RWPE2 (cell line): ENCODE data around the gene EVL.
A peak's percentile ranks its signal among the peaks of the same experiment; 100 is the strongest.

Experiments used
- ATAC-seq: fragments of 200-7000 bp; cut with Tn5 transposase; 3 replicates; pipeline ENCODE4 v1.9.1; 2021; ENCODE audit warnings: low read depth
- DNase-seq: peaks from one replicate; pipeline ENCODE4 v3.0.0-alpha.2; 2020; ENCODE audit warnings: low spot score
- H3K27ac ChIP-seq: fragments of 450-650 bp; 2 replicates; pipeline ENCODE4 v1.5.1; 2017; ENCODE audit warnings: mild to moderate bottlenecking; ENCODE audit not compliant: poor library complexity, severe bottlenecking
- H3K27me3 ChIP-seq: fragments of 250-450 bp; sonication (Bioruptor Pico); 2 replicates; pipeline ENCODE4 v1.5.1; 2021; ENCODE audit warnings: mild to moderate bottlenecking, moderate library complexity; ENCODE audit not compliant: insufficient read depth, poor library complexity, severe bottlenecking
- H3K36me3 ChIP-seq: fragments of 250-450 bp; sonication (Bioruptor Pico); 2 replicates; pipeline ENCODE4 v1.5.1; 2020; ENCODE audit warnings: low read depth, mild to moderate bottlenecking, moderate library complexity
- H3K4me1 ChIP-seq: fragments of 250-450 bp; sonication (Bioruptor Pico); 2 replicates; pipeline ENCODE4 v1.5.1; 2021; ENCODE audit warnings: mild to moderate bottlenecking, moderate library complexity; ENCODE audit not compliant: insufficient read depth, poor library complexity, severe bottlenecking
- H3K4me3 ChIP-seq: fragments of 250-450 bp; sonication (Bioruptor Pico); 2 replicates; pipeline ENCODE4 v1.5.1; 2021; ENCODE audit warnings: mild to moderate bottlenecking, moderate library complexity; ENCODE audit not compliant: severe bottlenecking
- H3K9me3 ChIP-seq: fragments of 250-450 bp; sonication (Bioruptor Pico); 2 replicates; pipeline ENCODE4 v1.5.1; 2021; ENCODE audit warnings: mild to moderate bottlenecking, moderate library complexity; ENCODE audit not compliant: severe bottlenecking
- CTCF ChIP-seq: fragments of 450-650 bp; IDR thresholded peaks from one replicate; pipeline ENCODE4 v1.5.1; 2017; ENCODE audit warnings: mild to moderate bottlenecking, moderate library complexity; ENCODE audit not compliant: poor library complexity, severe bottlenecking

Gene EVL

GRCh38 chr14:100047600-100047999, 17.6 kb upstream of the EVL start:
- Histone ChIP-seq H3K9me3 (no peaks in the 10 kb centered on the region), H3K4me1 (peaks cover 3% of the 10 kb centered on the region), H3K27ac (no peak overlapping the region), H3K27me3 (no peaks in the 10 kb centered on the region), H3K36me3 (no peaks in the 10 kb centered on the region), H3K4me3 (no peak overlapping the region)
- DNase-seq = no peak
- ATAC-seq = no peak
- no peak for TF ChIP-seq CTCF

- H3K4me1 ChIP-seq = peaks cover 3% of the 10 kb centered on the region
- H3K27ac ChIP-seq = peak overlapping the region; percentile 1
- DNase-seq (no peak), ATAC-seq (no peak)
- H3K4me3 ChIP-seq = no peak overlapping the region
- no peaks in the 10 kb centered on the region for H3K27me3 ChIP-seq
- no peaks in the 10 kb centered on the region for H3K36me3 ChIP-seq
- H3K9me3 ChIP-seq = no peaks in the 10 kb centered on the region
- TF ChIP-seq CTCF = no peak
Measured at GRCh38 chr14:100048786-100049185, 16.4 kb upstream of the EVL start.

- TF ChIP-seq CTCF = no peak
- no peak overlapping the region for H3K4me3 ChIP-seq
- H3K4me1 ChIP-seq = peaks cover 3% of the 10 kb centered on the region
- no peaks in the 10 kb centered on the region for H3K9me3 ChIP-seq
- DNase-seq (no peak), ATAC-seq (peak; percentile 48; the same call in 2 of the 3 replicates)
- no peaks in the 10 kb centered on the region for H3K36me3 ChIP-seq
- H3K27ac ChIP-seq = peak overlapping the region; percentile 1
- H3K27me3 ChIP-seq = no peaks in the 10 kb centered on the region
Measured at GRCh38 chr14:100049220-100049619, 16.0 kb upstream of the EVL start.

GRCh38 chr14:100051103-100051502, 14.1 kb upstream of the EVL start:
- no peaks in the 10 kb centered on the region for H3K36me3 ChIP-seq
- H3K27me3 ChIP-seq = no peaks in the 10 kb centered on the region
- no peak for TF ChIP-seq CTCF
- no peak overlapping the region for H3K27ac ChIP-seq
- DNase-seq = no peak
- H3K4me1 ChIP-seq = peaks cover 3% of the 10 kb centered on the region
- H3K9me3 ChIP-seq = no peaks in the 10 kb centered on the region
- no peak for ATAC-seq
- no peak overlapping the region for H3K4me3 ChIP-seq

GRCh38 chr14:100051543-100051942, 13.7 kb upstream of the EVL start:
- no peaks in the 10 kb centered on the region for H3K27me3 ChIP-seq
- H3K4me3 ChIP-seq = no peak overlapping the region
- DNase-seq (no peak), ATAC-seq (no peak)
- H3K27ac ChIP-seq = no peak overlapping the region
- H3K36me3 ChIP-seq = no peaks in the 10 kb centered on the region
- no peaks in the 10 kb centered on the region for H3K9me3 ChIP-seq
- peaks cover 3% of the 10 kb centered on the region for H3K4me1 ChIP-seq
- TF ChIP-seq CTCF = no peak
